ENCODE results near the gene PGM2.

The PGM2 gene

GRCh38 chr4:37836274-37836673 is 9.8 kb downstream of the PGM2 start:
- TF ChIP-seq TCF12 (IDR thresholded peaks at IDR 0.05; ENCODE audit: low read depth) (no peak), REST (IDR thresholded peaks at IDR 0.05; ENCODE audit: low read depth) (no peak), FOXM1 (IDR thresholded peaks at IDR 0.05; ENCODE audit: borderline replicate concordance, low read depth) (no peak), USF1 (IDR thresholded peaks at IDR 0.05) (no peak), EGR1 (IDR thresholded peaks at IDR 0.05) (no peak), TAF1 (IDR thresholded peaks at IDR 0.05; ENCODE audit: low read depth) (no peak), MAX (IDR thresholded peaks at IDR 0.05) (no peak), CREB1 (IDR thresholded peaks at IDR 0.05; ENCODE audit: low read depth) (no peak), NFIC (IDR thresholded peaks at IDR 0.05) (no peak), EP300 (IDR thresholded peaks at IDR 0.05; ENCODE audit: borderline replicate concordance) (no peak), RAD21 (IDR thresholded peaks at IDR 0.05; ENCODE audit: low read depth) (no peak), ZBTB7A (IDR thresholded peaks at IDR 0.05; ENCODE audit: low read depth) (no peak), CEBPB (IDR thresholded peaks at IDR 0.05) (no peak), TEAD4 (IDR thresholded peaks at IDR 0.05) (no peak), YY1 (IDR thresholded peaks at IDR 0.05; ENCODE audit: low read depth) (no peak)

- TF ChIP-seq YY1 (IDR thresholded peaks at IDR 0.05; ENCODE audit: low read depth): no peak
These were observed 10.5 kb downstream of the PGM2 start for GRCh38 chr4:37836838-37837440.

- TF ChIP-seq CEBPB (IDR thresholded peaks at IDR 0.05): no peak
- no peak for TF ChIP-seq ZBTB7A (IDR thresholded peaks at IDR 0.05; ENCODE audit: low read depth)
- TF ChIP-seq USF1 (IDR thresholded peaks at IDR 0.05): 0 out of 2 replicates have a peak, but pooled peaks have one; percentile 28
- TF ChIP-seq NFIC (IDR thresholded peaks at IDR 0.05): no peak
- TF ChIP-seq TCF12 (IDR thresholded peaks at IDR 0.05; ENCODE audit: low read depth): no peak
- TF ChIP-seq CREB1 (IDR thresholded peaks at IDR 0.05; ENCODE audit: low read depth): no peak
- TF ChIP-seq TAF1 (IDR thresholded peaks at IDR 0.05; ENCODE audit: low read depth): no peak
- TF ChIP-seq MAX (IDR thresholded peaks at IDR 0.05): no peak
These were observed 11.0 kb downstream of the PGM2 start for GRCh38 chr4:37837446-37837845.

- TF ChIP-seq ZBTB7A (IDR thresholded peaks at IDR 0.05; ENCODE audit: low read depth) (no peak), CREB1 (IDR thresholded peaks at IDR 0.05; ENCODE audit: low read depth) (no peak)
These were observed 12.9 kb downstream of the PGM2 start for GRCh38 chr4:37839426-37839825.

GRCh38 chr4:37844204-37844603 is 17.7 kb downstream of the PGM2 start:
- no peak for TF ChIP-seq TAF1 (IDR thresholded peaks at IDR 0.05; ENCODE audit: low read depth)
- TF ChIP-seq YY1 (IDR thresholded peaks at IDR 0.05; ENCODE audit: low read depth): no peak
- no peak for TF ChIP-seq USF1 (IDR thresholded peaks at IDR 0.05)
- no peak for TF ChIP-seq RAD21 (IDR thresholded peaks at IDR 0.05; ENCODE audit: low read depth)

- no peak for TF ChIP-seq RAD21 (IDR thresholded peaks at IDR 0.05; ENCODE audit: low read depth)
- TF ChIP-seq YY1 (IDR thresholded peaks at IDR 0.05; ENCODE audit: low read depth): no peak
- no peak for TF ChIP-seq CREB1 (IDR thresholded peaks at IDR 0.05; ENCODE audit: low read depth)
- TF ChIP-seq TAF1 (IDR thresholded peaks at IDR 0.05; ENCODE audit: low read depth): no peak
- TF ChIP-seq MAX (IDR thresholded peaks at IDR 0.05): no peak
- TF ChIP-seq TCF12 (IDR thresholded peaks at IDR 0.05; ENCODE audit: low read depth): no peak
- no peak for TF ChIP-seq EGR1 (IDR thresholded peaks at IDR 0.05)
- TF ChIP-seq REST (IDR thresholded peaks at IDR 0.05; ENCODE audit: low read depth): no peak
- no peak for TF ChIP-seq TEAD4 (IDR thresholded peaks at IDR 0.05)
- no peak for TF ChIP-seq FOXM1 (IDR thresholded peaks at IDR 0.05; ENCODE audit: borderline replicate concordance, low read depth)
- TF ChIP-seq USF1 (IDR thresholded peaks at IDR 0.05): no peak
- no peak for TF ChIP-seq ZBTB7A (IDR thresholded peaks at IDR 0.05; ENCODE audit: low read depth)
These were observed 18.7 kb downstream of the PGM2 start for GRCh38 chr4:37845201-37845600.
